Activated T-helper 2 cell treated with anti-CD3 and anti-CD28 coated beads, Interferon-gamma antibody, Interleukin-2, Interleukin-4, amounts not matched to agents 10 μg/mL and 5 μg/mL and 100 μg/mL, durations not matched to agents 14 hours and 24 hours and 36 hours (primary cell): Measurements from ENCODE around the gene RNF112. TPM values are rescaled to one million over a fixed set of nuclear protein-coding genes. Genes with fewer than 3 reads are reported as not detected.

Experiments
- DNase-seq: peaks from one replicate; pipeline ENCODE4 v3.0.0; 2021; ENCODE audit warnings: low spot score
- H3K27ac Mint-ChIP-seq: one replicate; pipeline ENCODE4 v1.8.0; 2021; ENCODE audit warnings: mixed read lengths
- H3K27me3 Mint-ChIP-seq: one replicate; pipeline ENCODE4 v1.8.0; 2021; ENCODE audit warnings: low read depth, mixed read lengths
- H3K36me3 Mint-ChIP-seq: one replicate; pipeline ENCODE4 v1.8.0; 2021; ENCODE audit warnings: low read depth, mixed read lengths
- H3K4me1 Mint-ChIP-seq: one replicate; pipeline ENCODE4 v1.8.0; 2021; ENCODE audit warnings: low read depth, mixed read lengths
- H3K4me3 Mint-ChIP-seq: one replicate; pipeline ENCODE4 v1.8.0; 2021; ENCODE audit warnings: low read depth, mild to moderate bottlenecking, moderate library complexity, mixed read lengths
- H3K9me3 Mint-ChIP-seq: one replicate; pipeline ENCODE4 v1.8.0; 2021; ENCODE audit warnings: mixed read lengths
- intact Hi-C: fragments of 100-400 bp; cut with micrococcal nuclease; formaldehyde crosslinking; loops from one replicate; pipeline ENCODE4 v1.15.1; 2023
- total RNA-seq: library from RNA; stranded (reverse); gene quantifications from 2 replicates; pipeline ENCODE4 v1.2.3, GENCODE V29; 2022

RNF112 gene
- total RNA-seq, 1 donor from 2014 or later: 0.16 TPM

GRCh38 chr17:19378416-19379360 lies 32.3 kb upstream of the RNF112 start, which contains the start of gene MAPK7:
MAPK7 (plus strand) TSS chr17:19378498; CDS start chr17:19378901, 403 bp downstream.
- intact Hi-C loops: loop anchor here (1.0 to 10.0 kb wide), 5 partner anchors 16 to 1191 kb away; partner anchors contain the start of genes ALDH3A2 and B9D1
- Mint-ChIP-seq H3K27me3 (no peaks in the 10 kb centered on the region), H3K36me3 (peaks cover 26% of the 10 kb centered on the region), H3K4me1 (peaks cover 21% of the 10 kb centered on the region), H3K4me3 (peak within 1 kb of the TSS; percentile 98), H3K27ac (peak within 1 kb of the TSS; percentile 97), H3K9me3 (no peaks in the 10 kb centered on the region)
- no peak for DNase-seq

- H3K4me3 Mint-ChIP-seq: peak overlapping the region; percentile 98
- no peaks in the 10 kb centered on the region for H3K27me3 Mint-ChIP-seq
- peaks cover 15% of the 10 kb centered on the region for H3K4me1 Mint-ChIP-seq
- no peak for DNase-seq
- H3K27ac Mint-ChIP-seq: peak overlapping the region; percentile 46
- peaks cover 35% of the 10 kb centered on the region for H3K36me3 Mint-ChIP-seq
- intact Hi-C loops: loop anchor here (5.0 to 10.0 kb wide), 4 partner anchors 128 to 1192 kb away; partner anchors contain the start of gene ALDH3A2
- H3K9me3 Mint-ChIP-seq: no peaks in the 10 kb centered on the region
Observed at GRCh38 chr17:19379361-19380065, 31.5 kb upstream of the RNF112 start.

GRCh38 chr17:19380481-19381301 lies 30.3 kb upstream of the RNF112 start:
- Mint-ChIP-seq H3K9me3 (no peaks in the 10 kb centered on the region), H3K4me3 (peak overlapping the region; percentile 17), H3K4me1 (peaks cover 14% of the 10 kb centered on the region), H3K27ac (no peak overlapping the region), H3K36me3 (peaks cover 42% of the 10 kb centered on the region), H3K27me3 (no peaks in the 10 kb centered on the region)
- DNase-seq: no peak
- intact Hi-C loops: no loop called here

GRCh38 chr17:19381361-19381740 lies 29.7 kb upstream of the RNF112 start:
- peaks cover 42% of the 10 kb centered on the region for H3K36me3 Mint-ChIP-seq
- no peak for DNase-seq
- H3K27me3 Mint-ChIP-seq: no peaks in the 10 kb centered on the region
- intact Hi-C loops: no loop called here
- H3K4me1 Mint-ChIP-seq: peaks cover 11% of the 10 kb centered on the region
- H3K27ac Mint-ChIP-seq: no peak overlapping the region
- no peak overlapping the region for H3K4me3 Mint-ChIP-seq
- no peaks in the 10 kb centered on the region for H3K9me3 Mint-ChIP-seq

- peaks cover 9% of the 10 kb centered on the region for H3K4me1 Mint-ChIP-seq
- no peak overlapping the region for H3K4me3 Mint-ChIP-seq
- no peaks in the 10 kb centered on the region for H3K27me3 Mint-ChIP-seq
- no peaks in the 10 kb centered on the region for H3K9me3 Mint-ChIP-seq
- intact Hi-C loops: no loop called here
- no peak for DNase-seq
- H3K36me3 Mint-ChIP-seq: peaks cover 42% of the 10 kb centered on the region
- no peak overlapping the region for H3K27ac Mint-ChIP-seq
Observed at GRCh38 chr17:19381741-19382444, 29.1 kb upstream of the RNF112 start.

GRCh38 chr17:19382531-19383444 lies 28.2 kb upstream of the RNF112 start:
- Mint-ChIP-seq H3K4me3 (no peak overlapping the region), H3K27ac (no peak overlapping the region), H3K27me3 (peaks cover under 1% of the 10 kb centered on the region), H3K9me3 (no peaks in the 10 kb centered on the region), H3K4me1 (peaks cover 7% of the 10 kb centered on the region), H3K36me3 (peaks cover 42% of the 10 kb centered on the region)
- no peak for DNase-seq
- intact Hi-C loops: no loop called here

GRCh38 chr17:19383681-19384470 lies 27.2 kb upstream of the RNF112 start:
- Mint-ChIP-seq H3K27me3 (peaks cover 4% of the 10 kb centered on the region), H3K36me3 (peaks cover 42% of the 10 kb centered on the region), H3K9me3 (no peaks in the 10 kb centered on the region), H3K27ac (no peak overlapping the region), H3K4me3 (no peak overlapping the region), H3K4me1 (peaks cover 7% of the 10 kb centered on the region)
- intact Hi-C loops: no loop called here
- no peak for DNase-seq

GRCh38 chr17:19384723-19385391 lies 26.2 kb upstream of the RNF112 start:
- intact Hi-C loops: no loop called here
- Mint-ChIP-seq H3K36me3 (peaks cover 38% of the 10 kb centered on the region), H3K27ac (no peak overlapping the region), H3K4me1 (peaks cover 4% of the 10 kb centered on the region), H3K4me3 (no peak overlapping the region), H3K27me3 (peaks cover 14% of the 10 kb centered on the region), H3K9me3 (no peaks in the 10 kb centered on the region)
- DNase-seq: no peak

- peaks cover 4% of the 10 kb centered on the region for H3K4me1 Mint-ChIP-seq
- H3K36me3 Mint-ChIP-seq: peaks cover 31% of the 10 kb centered on the region
- H3K27me3 Mint-ChIP-seq: peaks cover 16% of the 10 kb centered on the region
- no peaks in the 10 kb centered on the region for H3K9me3 Mint-ChIP-seq
- H3K27ac Mint-ChIP-seq: no peak overlapping the region
- H3K4me3 Mint-ChIP-seq: no peak overlapping the region
- intact Hi-C loops: no loop called here
- DNase-seq: no peak
Observed at GRCh38 chr17:19385521-19385983, 25.5 kb upstream of the RNF112 start.
